Measurements from ENCODE around the gene GPRIN1.
"Not testable (repeated sequence)": the region's sequence is repeated elsewhere in the genome, so short reads cannot be mapped to it uniquely, and the experiment has no call there.

Gene GPRIN1

GRCh38 chr5:176574297-176574591 is 35.7 kb downstream of the GPRIN1 start:
- DNase-seq (ENCODE audit: low spot score) = no peak

GRCh38 chr5:176573564-176574296 is 36.2 kb downstream of the GPRIN1 start:
- no peak for DNase-seq (ENCODE audit: low spot score)

- no peak for DNase-seq (ENCODE audit: low spot score)
These were observed 39.9 kb downstream of the GPRIN1 start for GRCh38 chr5:176570044-176570443.

GRCh38 chr5:176568657-176569056 is 41.3 kb downstream of the GPRIN1 start:
- no peak for DNase-seq (ENCODE audit: low spot score)

- no peak for DNase-seq (ENCODE audit: low spot score)
These were observed 44.1 kb downstream of the GPRIN1 start for GRCh38 chr5:176565760-176566288.

GRCh38 chr5:176564002-176564401 is 46.0 kb downstream of the GPRIN1 start:
- no peak for DNase-seq (ENCODE audit: low spot score)

- DNase-seq (ENCODE audit: low spot score) = no peak
These were observed 47.8 kb downstream of the GPRIN1 start for GRCh38 chr5:176562189-176562588.

GRCh38 chr5:176561259-176561658 is 48.7 kb downstream of the GPRIN1 start:
- DNase-seq (ENCODE audit: low spot score) = no peak

GRCh38 chr5:176560364-176560763 is 49.6 kb downstream of the GPRIN1 start:
- DNase-seq (ENCODE audit: low spot score) = no peak

GRCh38 chr5:176559683-176560082 is 50.3 kb downstream of the GPRIN1 start:
- no peak for DNase-seq (ENCODE audit: low spot score)

- no peak for DNase-seq (ENCODE audit: low spot score)
These were observed 52.1 kb downstream of the GPRIN1 start for GRCh38 chr5:176557846-176558245.

- DNase-seq (ENCODE audit: low spot score) = no peak
These were observed 56.5 kb downstream of the GPRIN1 start for GRCh38 chr5:176553260-176554085.

- DNase-seq (ENCODE audit: low spot score) = no peak
These were observed 57.6 kb downstream of the GPRIN1 start for GRCh38 chr5:176552332-176552869.

- not testable (repeated sequence) for DNase-seq (ENCODE audit: low spot score)
These were observed 59.0 kb downstream of the GPRIN1 start for GRCh38 chr5:176550937-176551336.

GRCh38 chr5:176550275-176550831 is 59.6 kb downstream of the GPRIN1 start:
- no peak for DNase-seq (ENCODE audit: low spot score)

GRCh38 chr5:176549871-176550270 is 60.1 kb downstream of the GPRIN1 start:
- no peak for DNase-seq (ENCODE audit: low spot score)

- no peak for DNase-seq (ENCODE audit: low spot score)
These were observed 61.0 kb downstream of the GPRIN1 start, which contains the start of gene CDHR2 for GRCh38 chr5:176548967-176549444. Gene CDHR2, plus strand, starts transcription at chr5:176549342. Its CDS starts 16,011 bp downstream, at chr5:176565353.

GRCh38 chr5:176547802-176548201 is 62.2 kb downstream of the GPRIN1 start:
- DNase-seq (ENCODE audit: low spot score) = no peak

All from COLO829 (cell line).